GM12801 (cell line): ENCODE measurements around the gene DCP2.

Experiments used
- CTCF ChIP-seq: IDR thresholded peaks from one replicate; pipeline ENCODE4 v1.5.1; 2011; ENCODE audit warnings: control low read depth; ENCODE audit not compliant: insufficient read length; ENCODE audit errors: extremely low read depth

The DCP2 gene

GRCh38 chr5:112979723-112980122 lies 3.1 kb downstream of the DCP2 start:
- TF ChIP-seq CTCF, result no peak

- TF ChIP-seq CTCF, result no peak
Measured at GRCh38 chr5:112983363-112983762, 6.8 kb downstream of the DCP2 start.

- TF ChIP-seq CTCF, result no peak
Measured at GRCh38 chr5:112986224-112986623, 9.6 kb downstream of the DCP2 start.

- no peak for TF ChIP-seq CTCF
Measured at GRCh38 chr5:112995764-112996618, 19.4 kb downstream of the DCP2 start.

- no peak for TF ChIP-seq CTCF
Measured at GRCh38 chr5:112996830-112997374, 20.3 kb downstream of the DCP2 start.

GRCh38 chr5:112998296-112998695 lies 21.7 kb downstream of the DCP2 start:
- no peak for TF ChIP-seq CTCF

GRCh38 chr5:113000466-113000865 lies 23.9 kb downstream of the DCP2 start:
- TF ChIP-seq CTCF, result no peak
